Motor neuron (in vitro differentiated cells): ENCODE data around the gene UBR3. TPM values are rescaled to one million over a fixed set of nuclear protein-coding genes. Genes with fewer than 3 reads are reported as not detected.

Source experiments
- ATAC-seq, 8 experiments: fragments of 200-7000 bp; cut with Tn5 transposase; replicated peaks in 6 of 8; 2 replicates each; pipeline ENCODE4 v1.8.0; 2021; ENCODE audit warnings: mild to moderate bottlenecking in 8 of 8, moderate library complexity in 8 of 8
- H3K27ac ChIP-seq, 2 donors: fragments of 250-450 bp; sonication (Bioruptor Pico); 2 replicates each; pipeline ENCODE4 v1.9.0; 2021; ENCODE audit warnings: antibody characterized with exemption in 2 of 2, mild to moderate bottlenecking in 2 of 2, moderate library complexity in 1 of 2
- H3K4me1 ChIP-seq, 2 donors: fragments of 250-450 bp; sonication (Bioruptor Pico); replicated peaks in 1 of 2; 2 replicates each; pipeline ENCODE4 v1.6.1; 2021; ENCODE audit warnings: antibody characterized with exemption in 2 of 2, mild to moderate bottlenecking in 2 of 2, moderate library complexity in 1 of 2
- H3K4me3 ChIP-seq, 5 donors: fragments of 250-450 bp; sonication (Bioruptor Pico); 2 replicates each; pipeline ENCODE4 v1.9.0; 2021; ENCODE audit warnings: antibody characterized with exemption in 5 of 5, mild to moderate bottlenecking in 5 of 5, moderate library complexity in 4 of 5
- WGBS, 10 experiments: fragments of 450-650 bp; shearing (Covaris generic); methylation state at CpG; one replicate each; pipeline ENCODE4 v1.0.0; 2022; 5-methylcytosine and 5-hydroxymethylcytosine counted together
- in situ Hi-C, 9 experiments: fragments of 400-800 bp; cut with MboI; loops; one replicate each; pipeline ENCODE4 v1.15.0; 2021; ENCODE audit warnings: low sequenced_read_pairs in 9 of 9, low pct_unique_long_range_greater_than_20kb in 2 of 9; ENCODE audit not compliant: unreplicated experiment in 9 of 9
- total RNA-seq, 8 experiments: library from RNA; unstranded; fragments of 300-600 nt; gene quantifications; 2 replicates each; pipeline versions ENCODE4 v1.2.3 to v1.2.4, GENCODE V29; 2022

Gene UBR3
- total RNA-seq, 8 experiments from 2014 or later = 24.7 to 61.0 (median 33.2) TPM

GRCh38 chr2:170044751-170045478 lies 217.7 kb downstream of the UBR3 start:
- ATAC-seq = peak in 2 of 8 experiments; percentile 81 to 85
- in situ Hi-C loops = no loop called here
- 0 to 100% (median 74%) methylated on average over 1 to 3 of the region's 3 CpGs; no CpG with 5 or more reads in 3 of the 10 experiments for WGBS, 10 experiments

GRCh38 chr2:170047331-170048065 lies 220.2 kb downstream of the UBR3 start:
- in situ Hi-C loops = no loop called here
- no peak for ATAC-seq
- Histone ChIP-seq H3K4me1 (no peaks in the 10 kb centered on the region), H3K4me3 (no peak overlapping the region), H3K27ac (no peak overlapping the region)
- 90 to 100% (median 100%) methylated on average over 1 to 3 of the region's 3 CpGs; no CpG with 5 or more reads in 1 of the 10 experiments for WGBS, 10 experiments

More at GRCh38 chr2:170044751-170045478, 217.7 kb downstream of the UBR3 start:
- Histone ChIP-seq H3K4me1 (no peaks in the 10 kb centered on the region), H3K4me3 (no peak overlapping the region), H3K27ac (no peak overlapping the region)

- 39 to 100% (median 98%) methylated on average over 1 to 2 of the region's 2 CpGs; no CpG with 5 or more reads in 2 of the 10 experiments for WGBS, 10 experiments
- no peak for ATAC-seq
- H3K4me1 ChIP-seq = no peaks in the 10 kb centered on the region
- no peak overlapping the region for H3K4me3 ChIP-seq
- H3K27ac ChIP-seq = no peak overlapping the region
- in situ Hi-C loops = no loop called here
Measured at GRCh38 chr2:170052151-170052550, 224.9 kb downstream of the UBR3 start.

GRCh38 chr2:170054997-170055396 lies 227.7 kb downstream of the UBR3 start:
- H3K27ac ChIP-seq = no peak overlapping the region
- ATAC-seq = no peak
- 60 to 100% (median 89%) methylated on average over 1 to 5 of the region's 5 CpGs; no CpG with 5 or more reads in 3 of the 10 experiments for WGBS, 10 experiments
- in situ Hi-C loops = no loop called here
- no peak overlapping the region for H3K4me3 ChIP-seq
- H3K4me1 ChIP-seq = no peaks in the 10 kb centered on the region

GRCh38 chr2:170056900-170057299 lies 229.6 kb downstream of the UBR3 start:
- WGBS, 10 experiments = 11 to 100% (median 75%) methylated on average over 1 of the region's 1 CpG; no CpG with 5 or more reads in 4 of the 10 experiments
- in situ Hi-C loops = no loop called here

GRCh38 chr2:170063456-170064235 lies 236.4 kb downstream of the UBR3 start:
- no peaks in the 10 kb centered on the region for H3K4me1 ChIP-seq
- ATAC-seq = no peak
- no peak overlapping the region for H3K4me3 ChIP-seq
- 0 to 92% (median 86%) methylated on average over 1 to 2 of the region's 2 CpGs; no CpG with 5 or more reads in 1 of the 10 experiments for whole genome bisulfite sequencing, 10 experiments
- H3K27ac ChIP-seq = no peak overlapping the region
- in situ Hi-C loops = no loop called here

More at GRCh38 chr2:170056900-170057299, 229.6 kb downstream of the UBR3 start:
- no peak overlapping the region for H3K27ac ChIP-seq
- H3K4me1 ChIP-seq = no peaks in the 10 kb centered on the region
- no peak overlapping the region for H3K4me3 ChIP-seq
- no peak for ATAC-seq

GRCh38 chr2:170070778-170071177 lies 243.5 kb downstream of the UBR3 start:
- no peak overlapping the region for H3K4me3 ChIP-seq
- H3K4me1 ChIP-seq = no peaks in the 10 kb centered on the region
- no peak overlapping the region for H3K27ac ChIP-seq
- no peak for ATAC-seq
- in situ Hi-C loops = no loop called here
- 80 to 100% (median 96%) methylated on average over 1 to 2 of the region's 2 CpGs for WGBS, 10 experiments

GRCh38 chr2:170073288-170073687 lies 246.0 kb downstream of the UBR3 start:
- peak in 1 of 8 experiments; percentile 31 for ATAC-seq
- H3K4me3 ChIP-seq = no peak overlapping the region
- no peaks in the 10 kb centered on the region for H3K4me1 ChIP-seq
- H3K27ac ChIP-seq = no peak overlapping the region
- in situ Hi-C loops = no loop called here
- 20 to 100% (median 70%) methylated on average over 1 to 2 of the region's 2 CpGs; no CpG with 5 or more reads in 1 of the 10 experiments for WGBS, 10 experiments

- Histone ChIP-seq H3K4me3 (no peak overlapping the region), H3K4me1 (no peaks in the 10 kb centered on the region), H3K27ac (no peak overlapping the region)
- ATAC-seq = peak in 2 of 8 experiments; percentile 44 to 56
- in situ Hi-C loops = no loop called here
- WGBS, 10 experiments = 44 to 100% (median 100%) methylated on average over 1 of the region's 1 CpG; no CpG with 5 or more reads in 4 of the 10 experiments
Measured at GRCh38 chr2:170076189-170076588, 248.9 kb downstream of the UBR3 start.

GRCh38 chr2:170077830-170078569 lies 250.7 kb downstream of the UBR3 start:
- Histone ChIP-seq H3K4me3 (no peak overlapping the region), H3K4me1 (peaks cover 6 to 11% of the 10 kb centered on the region in 2 donors), H3K27ac (no peak overlapping the region)
- ATAC-seq = no peak
- WGBS, 10 experiments = 63 to 100% (median 84%) methylated on average over 2 to 7 of the region's 7 CpGs
- in situ Hi-C loops = no loop called here

- peaks cover 43 to 54% of the 10 kb centered on the region in 2 donors for H3K4me1 ChIP-seq
- peak in 5 of 8 experiments; percentile 89 to 93 (median 92) for ATAC-seq
- H3K4me3 ChIP-seq = no peak overlapping the region
- in situ Hi-C loops = no loop called here
- H3K27ac ChIP-seq = peak overlapping the region; percentile 62 to 74
- 17 to 100% (median 94%) methylated on average over 1 to 2 of the region's 2 CpGs; no CpG with 5 or more reads in 1 of the 10 experiments for WGBS, 10 experiments
Measured at GRCh38 chr2:170084820-170085491, 257.7 kb downstream of the UBR3 start.
